SK-N-SH (cell line): Measurements from ENCODE around the gene GRIK5.
"Not testable (repeated sequence)": the region's sequence is repeated elsewhere in the genome, so short reads cannot be mapped to it uniquely, and the experiment has no call there.

ENCODE experiments used
- EZH2phosphoT487 ChIP-seq: fragments of 200-600 bp; sonication (generic); IDR thresholded peaks from 2 replicates; pipeline ENCODE4 v1.6.1; 2017; ENCODE audit warnings: low read depth, mixed run types, mild to moderate bottlenecking, antibody characterized with exemption, moderate library complexity, borderline replicate concordance
- TEAD4 ChIP-seq: IDR thresholded peaks from 2 replicates; pipeline ENCODE4 v1.4.0; 2012; ENCODE audit warnings: mild to moderate bottlenecking, borderline replicate concordance; ENCODE audit not compliant: insufficient read depth
- TF ChIP-seq, protein P1 (sequence below): fragments of 200-600 bp; sonication (generic); IDR thresholded peaks from 2 replicates; pipeline ENCODE4 v1.6.1; 2017; ENCODE audit warnings: antibody characterized with exemption, mild to moderate bottlenecking, moderate library complexity
- TF ChIP-seq, protein P2 (sequence below): fragments of 150-350 bp; IDR thresholded peaks from 2 replicates; pipeline ENCODE4 v1.6.1; 2017; ENCODE audit warnings: antibody characterized with exemption, low read length, low read depth, borderline replicate concordance

DNA sequence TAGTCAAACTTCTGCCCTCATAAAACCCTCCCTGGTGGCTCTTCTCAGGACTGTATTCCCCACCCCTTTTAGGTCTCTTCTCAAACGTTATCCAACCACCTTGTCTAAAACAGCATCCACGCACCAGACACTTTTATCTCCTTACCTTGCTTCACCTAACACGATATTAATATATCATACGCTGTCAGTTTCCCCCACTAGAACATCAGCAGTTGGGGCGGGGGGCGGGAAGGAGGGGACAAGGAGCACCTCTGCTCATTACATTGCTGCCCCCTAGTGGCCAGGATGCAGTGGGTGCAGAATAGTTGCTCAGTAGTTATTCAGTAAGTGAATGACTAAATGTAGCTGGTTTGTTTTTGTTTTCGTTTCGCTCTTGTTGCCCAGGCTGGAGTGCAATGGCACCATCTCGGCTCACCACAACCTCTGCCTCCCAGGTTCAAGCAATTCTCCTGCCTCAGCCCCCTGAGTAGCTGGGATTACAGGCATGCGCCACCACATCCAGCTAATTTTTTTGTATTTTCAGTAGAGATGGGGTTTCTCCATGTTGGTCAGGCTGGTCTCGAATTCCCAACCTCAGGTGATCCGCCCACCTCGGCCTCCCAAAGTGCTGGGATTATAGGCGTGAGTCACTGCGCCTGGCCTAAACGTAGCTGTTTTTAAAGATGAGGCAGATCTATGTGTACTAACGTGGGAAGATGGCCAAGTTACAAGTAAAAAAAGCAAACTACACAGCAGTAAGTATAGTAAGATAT lies 35.2 kb downstream of the GRIK5 start:
- not testable (repeated sequence) for TF ChIP-seq EZH2phosphoT487, TEAD4
- TF ChIP-seq, protein P1, sequence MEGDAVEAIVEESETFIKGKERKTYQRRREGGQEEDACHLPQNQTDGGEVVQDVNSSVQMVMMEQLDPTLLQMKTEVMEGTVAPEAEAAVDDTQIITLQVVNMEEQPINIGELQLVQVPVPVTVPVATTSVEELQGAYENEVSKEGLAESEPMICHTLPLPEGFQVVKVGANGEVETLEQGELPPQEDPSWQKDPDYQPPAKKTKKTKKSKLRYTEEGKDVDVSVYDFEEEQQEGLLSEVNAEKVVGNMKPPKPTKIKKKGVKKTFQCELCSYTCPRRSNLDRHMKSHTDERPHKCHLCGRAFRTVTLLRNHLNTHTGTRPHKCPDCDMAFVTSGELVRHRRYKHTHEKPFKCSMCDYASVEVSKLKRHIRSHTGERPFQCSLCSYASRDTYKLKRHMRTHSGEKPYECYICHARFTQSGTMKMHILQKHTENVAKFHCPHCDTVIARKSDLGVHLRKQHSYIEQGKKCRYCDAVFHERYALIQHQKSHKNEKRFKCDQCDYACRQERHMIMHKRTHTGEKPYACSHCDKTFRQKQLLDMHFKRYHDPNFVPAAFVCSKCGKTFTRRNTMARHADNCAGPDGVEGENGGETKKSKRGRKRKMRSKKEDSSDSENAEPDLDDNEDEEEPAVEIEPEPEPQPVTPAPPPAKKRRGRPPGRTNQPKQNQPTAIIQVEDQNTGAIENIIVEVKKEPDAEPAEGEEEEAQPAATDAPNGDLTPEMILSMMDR: peak; percentile 92
- TF ChIP-seq, protein P2, sequence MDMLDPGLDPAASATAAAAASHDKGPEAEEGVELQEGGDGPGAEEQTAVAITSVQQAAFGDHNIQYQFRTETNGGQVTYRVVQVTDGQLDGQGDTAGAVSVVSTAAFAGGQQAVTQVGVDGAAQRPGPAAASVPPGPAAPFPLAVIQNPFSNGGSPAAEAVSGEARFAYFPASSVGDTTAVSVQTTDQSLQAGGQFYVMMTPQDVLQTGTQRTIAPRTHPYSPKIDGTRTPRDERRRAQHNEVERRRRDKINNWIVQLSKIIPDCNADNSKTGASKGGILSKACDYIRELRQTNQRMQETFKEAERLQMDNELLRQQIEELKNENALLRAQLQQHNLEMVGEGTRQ: not testable (repeated sequence)
